Natural killer cell (primary cell): ENCODE measurements around the gene FAM210B. TPM values are rescaled to one million over a fixed set of nuclear protein-coding genes. Genes with fewer than 3 reads are reported as not detected.

ENCODE experiments used
- ATAC-seq, 3 donors: fragments of 150-1000 bp in 2 of 3; fragments of 200-7000 bp in 1 of 3; cut with Tn5 transposase; 1 replicate in 1 of 3; 2 replicates in 2 of 3; pipeline ENCODE4 v1.10.0; 2021; ENCODE audit warnings: mild to moderate bottlenecking in 2 of 3, moderate library complexity in 2 of 3
- DNase-seq, 2 donors: peaks; one replicate each; pipeline versions ENCODE4 v3.0.0 to v3.0.0-alpha.2; 2013 to 2021; ENCODE audit warnings: mixed read lengths in 1 of 2
- H3K27ac ChIP-seq: one replicate; pipeline ENCODE4 v1.5.1; 2013; ENCODE audit warnings: mild to moderate bottlenecking, low read length
- H3K27me3 ChIP-seq: one replicate; pipeline ENCODE4 v1.6.1; 2013; ENCODE audit warnings: low read length; ENCODE audit not compliant: control insufficient read depth, insufficient read depth
- H3K36me3 ChIP-seq: one replicate; pipeline ENCODE4 v1.6.1; 2013; ENCODE audit warnings: low read length; ENCODE audit not compliant: control insufficient read depth, insufficient read depth
- H3K4me1 ChIP-seq: one replicate; pipeline ENCODE4 v1.6.1; 2013; ENCODE audit warnings: low read length; ENCODE audit not compliant: control insufficient read depth, insufficient read depth
- H3K4me3 ChIP-seq: one replicate; pipeline ENCODE4 v1.5.1; 2013; ENCODE audit warnings: low read length
- H3K9me3 ChIP-seq: one replicate; pipeline ENCODE4 v1.6.1; 2013; ENCODE audit warnings: low read length; ENCODE audit not compliant: control insufficient read depth, insufficient read depth
- H3K27ac Mint-ChIP-seq, 2 donors: one replicate each; pipeline ENCODE4 v1.8.0; 2022; ENCODE audit warnings: mild to moderate bottlenecking in 2 of 2, mixed read lengths in 2 of 2, moderate library complexity in 1 of 2
- H3K27me3 Mint-ChIP-seq, 2 donors: one replicate each; pipeline ENCODE4 v1.8.0; 2022; ENCODE audit warnings: low read depth in 2 of 2, mixed read lengths in 2 of 2
- H3K36me3 Mint-ChIP-seq: one replicate; pipeline ENCODE4 v1.8.0; 2022; ENCODE audit warnings: mixed read lengths
- H3K4me1 Mint-ChIP-seq, 2 donors: one replicate each; pipeline ENCODE4 v1.8.0; 2022; ENCODE audit warnings: mixed read lengths in 2 of 2
- H3K4me3 Mint-ChIP-seq: one replicate; pipeline ENCODE4 v1.8.0; 2022; ENCODE audit warnings: mild to moderate bottlenecking, moderate library complexity, mixed read lengths
- H3K9me3 Mint-ChIP-seq, 2 donors: one replicate each; pipeline ENCODE4 v1.8.0; 2022; ENCODE audit warnings: mixed read lengths in 2 of 2
- CTCF ChIP-seq: fragments of 200-600 bp; IDR thresholded peaks from one replicate; pipeline ENCODE4 v1.8.0; 2022; ENCODE audit warnings: antibody characterized with exemption
- WGBS: methylation state at CpG from one replicate; pipeline ENCODE4 v1.1.7; 2013; ENCODE audit warnings: missing lambda C conversion rate; ENCODE audit not compliant: insufficient coverage; 5-methylcytosine and 5-hydroxymethylcytosine counted together
- intact Hi-C: fragments of 100-400 bp; cut with micrococcal nuclease; formaldehyde crosslinking; loops from one replicate; pipeline ENCODE4 v1.14.2; 2022
- total RNA-seq, 4 donors: library from RNA; stranded (reverse); fragments of 120-200 nt in 1 of 4; gene quantifications; one replicate each; pipeline versions ENCODE4 v1.2.3 to v1.2.4, GENCODE V29; 2013 to 2022

The FAM210B gene
- total RNA-seq, 3 donors from 2014 or later (not counting 1 experiment from before 2014, with no cell fraction given), result 6.4 to 11.5 (median 8.8) TPM

- no peak overlapping the region for H3K27ac Mint-ChIP-seq
- H3K27me3 Mint-ChIP-seq, result peaks cover 26 to 29% of the 10 kb centered on the region in 2 donors
- H3K9me3 Mint-ChIP-seq, result no peaks in the 10 kb centered on the region
- Histone ChIP-seq H3K36me3 (no peaks in the 10 kb centered on the region), H3K27me3 (no peaks in the 10 kb centered on the region), H3K27ac (no peak overlapping the region), H3K4me1 (no peaks in the 10 kb centered on the region), H3K4me3 (no peak overlapping the region), H3K9me3 (no peaks in the 10 kb centered on the region)
- no peak for DNase-seq
- no peaks in the 10 kb centered on the region for H3K36me3 Mint-ChIP-seq
- H3K4me3 Mint-ChIP-seq, result no peak overlapping the region
- intact Hi-C loops, result no loop called here
- no CpG with 5 or more reads among the region's 2 CpGs for WGBS
- TF ChIP-seq CTCF, result no peak
- no peaks in the 10 kb centered on the region for H3K4me1 Mint-ChIP-seq
- no peak for ATAC-seq
Measured at GRCh38 chr20:56350842-56351241, 7.9 kb upstream of the FAM210B start.

- no peak for TF ChIP-seq CTCF
- 71% methylated on average over 4 of the region's 5 CpGs for WGBS
- Histone ChIP-seq H3K4me3 (no peak overlapping the region), H3K36me3 (no peaks in the 10 kb centered on the region), H3K4me1 (no peaks in the 10 kb centered on the region), H3K9me3 (no peaks in the 10 kb centered on the region), H3K27ac (no peak overlapping the region), H3K27me3 (no peaks in the 10 kb centered on the region)
- Mint-ChIP-seq H3K36me3 (no peaks in the 10 kb centered on the region), H3K4me3 (no peak overlapping the region), H3K27ac (no peak overlapping the region), H3K27me3 (peaks cover 17 to 19% of the 10 kb centered on the region in 2 donors), H3K9me3 (no peaks in the 10 kb centered on the region), H3K4me1 (no peaks in the 10 kb centered on the region)
- intact Hi-C loops, result no loop called here
- no peak for DNase-seq
- ATAC-seq, result no peak
Measured at GRCh38 chr20:56352345-56353055, 6.3 kb upstream of the FAM210B start.

- Histone ChIP-seq H3K9me3 (no peaks in the 10 kb centered on the region), H3K4me1 (peaks cover under 1% of the 10 kb centered on the region), H3K36me3 (no peaks in the 10 kb centered on the region), H3K27ac (no peak overlapping the region), H3K4me3 (no peak overlapping the region), H3K27me3 (no peaks in the 10 kb centered on the region)
- intact Hi-C loops, result no loop called here
- Mint-ChIP-seq H3K9me3 (no peaks in the 10 kb centered on the region), H3K27me3 (peaks cover 9 to 11% of the 10 kb centered on the region in 2 donors), H3K4me3 (no peak overlapping the region), H3K4me1 (no peaks in the 10 kb centered on the region), H3K27ac (no peak overlapping the region), H3K36me3 (no peaks in the 10 kb centered on the region)
- ATAC-seq (no peak), DNase-seq (no peak)
- TF ChIP-seq CTCF, result no peak
- WGBS, result 79% methylated on average over 4 of the region's 4 CpGs
Measured at GRCh38 chr20:56353356-56353755, 5.4 kb upstream of the FAM210B start.

GRCh38 chr20:56358070-56358469, 704 bp upstream of the FAM210B start:
- H3K36me3 Mint-ChIP-seq, result no peaks in the 10 kb centered on the region
- Histone ChIP-seq H3K4me3 (no peak overlapping the region), H3K27ac (no peak overlapping the region), H3K4me1 (peaks cover 16% of the 10 kb centered on the region), H3K27me3 (no peaks in the 10 kb centered on the region), H3K9me3 (no peaks in the 10 kb centered on the region), H3K36me3 (no peaks in the 10 kb centered on the region)
- TF ChIP-seq CTCF, result no peak
- no peak for ATAC-seq
- intact Hi-C loops, result no loop called here
- H3K27ac Mint-ChIP-seq, result peak overlapping the region; percentile 24 to 36
- H3K9me3 Mint-ChIP-seq, result no peaks in the 10 kb centered on the region
- H3K4me1 Mint-ChIP-seq, result peaks cover 7 to 18% of the 10 kb centered on the region in 2 donors
- H3K27me3 Mint-ChIP-seq, result peaks cover 4 to 11% of the 10 kb centered on the region in 2 donors
- DNase-seq, result no peak
- H3K4me3 Mint-ChIP-seq, result peak overlapping the region; percentile 81
- WGBS, result 87% methylated on average over 2 of the region's 6 CpGs
